B cell (primary cell): ENCODE data around the gene ARFGEF2. TPM values are rescaled to one million over a fixed set of nuclear protein-coding genes. Genes with fewer than 3 reads are reported as not detected.

Experiments used
- ATAC-seq: fragments of 200-7000 bp; cut with Tn5 transposase; one replicate; pipeline ENCODE4 v1.10.0; 2021; ENCODE audit warnings: low read depth, mild to moderate bottlenecking, moderate number of reproducible peaks, moderate library complexity
- CTCF ChIA-PET: fragments of 350-600 bp; sonication (Branson Sonifier 250); formaldehyde crosslinking; loops from one replicate; lab custom pipeline; 2021; ENCODE audit warnings: antibody characterized with exemption, inconsistent platforms; lab: Charles Lee
- POLR2A ChIA-PET: fragments of 350-600 bp; sonication (Branson Sonifier 250); formaldehyde crosslinking; loops from one replicate; lab custom pipeline; 2021; ENCODE audit warnings: antibody characterized with exemption; lab: Charles Lee
- DNase-seq: peaks from one replicate; pipeline ENCODE4 v3.0.0; 2013
- H2AFZ ChIP-seq: 2 replicates; pipeline ENCODE4 v1.6.1; 2012; ENCODE audit warnings: mild to moderate bottlenecking, low read depth, low read length; ENCODE audit not compliant: insufficient read depth, poor library complexity, severe bottlenecking
- H3K27ac ChIP-seq, 2 donors: 1 replicate in 1 of 2; 2 replicates in 1 of 2; pipeline ENCODE4 v1.5.1; 2012 to 2013; ENCODE audit warnings: low read length in 2 of 2, mild to moderate bottlenecking in 2 of 2, moderate library complexity in 1 of 2
- H3K27me3 ChIP-seq, 4 experiments: fragments of 200-600 bp in 1 of 4; sonication (generic) in 1 of 4; replicated peaks in 1 of 4; 1 replicate in 2 of 4; 2 replicates in 2 of 4; pipeline versions ENCODE4 v1.6.1 to v1.7.0; 2013 to 2016; ENCODE audit warnings: low read length in 3 of 4, mild to moderate bottlenecking in 2 of 4, mixed read lengths in 1 of 4, moderate library complexity in 1 of 4; ENCODE audit not compliant: insufficient read depth in 4 of 4, control insufficient read depth in 3 of 4; ENCODE audit errors: control extremely low read depth in 1 of 4
- H3K36me3 ChIP-seq, 2 experiments: replicated peaks in 1 of 2; 1 replicate in 1 of 2; 2 replicates in 1 of 2; pipeline versions ENCODE4 v1.6.1 to v1.7.1; 2013; ENCODE audit warnings: low read length in 1 of 2; ENCODE audit not compliant: insufficient read depth in 2 of 2, control insufficient read depth in 1 of 2; ENCODE audit errors: control extremely low read depth in 1 of 2, extremely low read depth in 1 of 2
- H3K4me1 ChIP-seq, 2 donors: fragments of 200-600 bp in 1 of 2; sonication (generic) in 1 of 2; 1 replicate in 1 of 2; 2 replicates in 1 of 2; pipeline versions ENCODE4 v1.5.1 to v1.6.1; 2013 to 2017; ENCODE audit warnings: low read length in 2 of 2; ENCODE audit not compliant: control insufficient read depth in 2 of 2, insufficient read depth in 2 of 2
- H3K4me2 ChIP-seq: replicated peaks from 2 replicates; pipeline ENCODE3; 2012; ENCODE audit warnings: mild to moderate bottlenecking, low read depth, low read length; ENCODE audit not compliant: poor library complexity, severe bottlenecking
- H3K4me3 ChIP-seq, 5 experiments: fragments of 200-600 bp in 1 of 5; sonication (generic) in 1 of 5; 1 replicate in 3 of 5; 2 replicates in 2 of 5; pipeline versions ENCODE4 v1.5.1 to v1.7.0; 2011 to 2016; ENCODE audit warnings: low read length in 4 of 5, mild to moderate bottlenecking in 4 of 5, low read depth in 2 of 5, control low read depth in 1 of 5, moderate library complexity in 1 of 5; ENCODE audit not compliant: insufficient read depth in 1 of 5; ENCODE audit errors: control extremely low read depth in 1 of 5, extremely low read depth in 1 of 5
- H3K79me2 ChIP-seq: fragments of 200-600 bp; sonication (generic); one replicate; pipeline ENCODE4 v1.6.0; 2016; ENCODE audit warnings: low read length; ENCODE audit not compliant: control insufficient read depth, insufficient read depth
- H3K9ac ChIP-seq: fragments of 200-600 bp; sonication (generic); 2 replicates; pipeline ENCODE4 v1.6.1; 2017; ENCODE audit warnings: mild to moderate bottlenecking, low read length, moderate library complexity
- H3K9me3 ChIP-seq, 3 donors: one replicate each; pipeline versions ENCODE4 v1.6.1 to v1.7.1; 2013; ENCODE audit warnings: low read length in 2 of 3; ENCODE audit not compliant: control insufficient read depth in 2 of 3, insufficient read depth in 1 of 3; ENCODE audit errors: control extremely low read depth in 1 of 3
- H4K20me1 ChIP-seq: 2 replicates; pipeline ENCODE4 v1.6.0; 2012; ENCODE audit warnings: mild to moderate bottlenecking, low read length; ENCODE audit not compliant: insufficient read depth, control insufficient read depth, poor library complexity, severe bottlenecking
- H3K27ac Mint-ChIP-seq: one replicate; pipeline ENCODE4 v1.8.0; 2021; ENCODE audit warnings: mixed read lengths
- H3K27me3 Mint-ChIP-seq: one replicate; pipeline ENCODE4 v1.8.0; 2021; ENCODE audit warnings: mixed read lengths
- H3K4me1 Mint-ChIP-seq: one replicate; pipeline ENCODE4 v1.8.0; 2021; ENCODE audit warnings: mixed read lengths
- H3K4me3 Mint-ChIP-seq: one replicate; pipeline ENCODE4 v1.8.0; 2021; ENCODE audit warnings: mixed read lengths
- H3K9me3 Mint-ChIP-seq: one replicate; pipeline ENCODE4 v1.8.0; 2022; ENCODE audit warnings: mixed read lengths; ENCODE audit not compliant: insufficient read depth
- CTCF ChIP-seq: fragments of 200-600 bp; IDR thresholded peaks from one replicate; pipeline ENCODE4 v1.8.0; 2022; ENCODE audit warnings: antibody characterized with exemption, mild to moderate bottlenecking
- EZH2 ChIP-seq: IDR thresholded peaks from 2 replicates; pipeline ENCODE4 v1.6.1; 2012; ENCODE audit warnings: borderline replicate concordance, low read depth, mild to moderate bottlenecking, moderate library complexity, low read length; ENCODE audit not compliant: insufficient read depth, poor library complexity, severe bottlenecking
- WGBS: methylation state at CpG from one replicate; pipeline ENCODE4 v1.1.5; 2013; ENCODE audit warnings: missing lambda C conversion rate; ENCODE audit not compliant: insufficient coverage; 5-methylcytosine and 5-hydroxymethylcytosine counted together
- intact Hi-C: fragments of 100-400 bp; cut with micrococcal nuclease; formaldehyde crosslinking; loops from one replicate; pipeline ENCODE4 v1.10.0; 2022
- polyA plus RNA-seq: library from polyadenylated mRNA; depleted of rRNA; stranded (reverse); fragments of >200 nt; gene quantifications from 2 replicates; pipeline ENCODE4 v1.2.3, GENCODE V29; 2012
- total RNA-seq, 2 donors: library from RNA; stranded (reverse); fragments of 120-200 nt in 1 of 2; gene quantifications; 1 replicate in 1 of 2; 2 replicates in 1 of 2; pipeline versions ENCODE4 v1.2.3 to v1.2.4, GENCODE V29; 2013 to 2022

The ARFGEF2 gene
- total and polyA plus RNA-seq, 2 donors (not counting 1 experiment from before 2014, with no cell fraction given) = 10.8 to 34.3 TPM

- no peaks in the 10 kb centered on the region for H3K27me3 Mint-ChIP-seq
- H3K36me3 ChIP-seq = no peaks in the 10 kb centered on the region
- no peak overlapping the region for H3K27ac ChIP-seq
- DNase-seq (no peak), ATAC-seq (no peak)
- no peaks in the 10 kb centered on the region for H4K20me1 ChIP-seq
- intact Hi-C loops = no loop called here
- H3K4me1 ChIP-seq = peaks cover 11 to 13% of the 10 kb centered on the region in 2 donors
- peaks cover 0 to 2% (median 0%) of the 10 kb centered on the region in 3 donors for H3K9me3 ChIP-seq
- H2AFZ ChIP-seq = no peak overlapping the region
- no peak overlapping the region for H3K27ac Mint-ChIP-seq
- H3K9ac ChIP-seq = no peak overlapping the region
- H3K4me1 Mint-ChIP-seq = peaks cover 18% of the 10 kb centered on the region
- ChIA-PET CTCF (interaction anchor here (2.9 kb wide), 1 partner anchor 242 kb away, joined by 16 read pairs; no protein-coding TSS in a partner anchor), POLR2A (no interaction called here)
- no peak overlapping the region for H3K4me3 ChIP-seq
- H3K4me3 Mint-ChIP-seq = no peak overlapping the region
- H3K4me2 ChIP-seq = no peak overlapping the region
- no peaks in the 10 kb centered on the region for H3K9me3 Mint-ChIP-seq
- H3K79me2 ChIP-seq = no peaks in the 10 kb centered on the region
- TF ChIP-seq CTCF (no peak), EZH2 (no peak)
- WGBS = 97% methylated on average over 5 of the region's 5 CpGs
- no peaks in the 10 kb centered on the region for H3K27me3 ChIP-seq
These were observed 22.5 kb upstream of the ARFGEF2 start for GRCh38 chr20:48898896-48899530.

GRCh38 chr20:48899881-48900280, 21.6 kb upstream of the ARFGEF2 start:
- Histone ChIP-seq H2AFZ (no peak overlapping the region), H4K20me1 (no peaks in the 10 kb centered on the region), H3K4me2 (no peak overlapping the region), H3K27ac (no peak overlapping the region), H3K27me3 (no peaks in the 10 kb centered on the region), H3K4me1 (peaks cover 16 to 18% of the 10 kb centered on the region in 2 donors), H3K36me3 (no peaks in the 10 kb centered on the region), H3K79me2 (peaks cover 4% of the 10 kb centered on the region), H3K9me3 (no peaks in the 10 kb centered on the region), H3K4me3 (no peak overlapping the region), H3K9ac (no peak overlapping the region)
- ChIA-PET POLR2A (interaction anchor here (0.6 kb wide), 1 partner anchor 9 kb away, joined by 4 read pairs; no protein-coding TSS in a partner anchor), CTCF (interaction anchor here (1.1 to 2.9 kb wide), 5 partner anchors 173 to 279 kb away, joined by 3 to 16 read pairs (median 5); no protein-coding TSS in a partner anchor)
- H3K4me1 Mint-ChIP-seq = peaks cover 24% of the 10 kb centered on the region
- TF ChIP-seq EZH2 = no peak
- TF ChIP-seq CTCF = no peak
- H3K4me3 Mint-ChIP-seq = no peak overlapping the region
- intact Hi-C loops = no loop called here
- H3K27me3 Mint-ChIP-seq = no peaks in the 10 kb centered on the region
- H3K9me3 Mint-ChIP-seq = no peaks in the 10 kb centered on the region
- no peak for DNase-seq
- no peak for ATAC-seq
- no peak overlapping the region for H3K27ac Mint-ChIP-seq
